ENCODE data around the gene TACC2. TPM values are rescaled to one million over a fixed set of nuclear protein-coding genes. Genes with fewer than 3 reads are reported as not detected.

TACC2 gene
- total RNA-seq, 1 donor from 2014 or later, result 9.7 TPM

- DNase-seq (ENCODE audit: low read depth, low spot score), result no peak
Observed at GRCh38 chr10:122144199-122144598, 155.2 kb downstream of the TACC2 start.

GRCh38 chr10:122145113-122145512 lies 156.2 kb downstream of the TACC2 start:
- no peak for DNase-seq (ENCODE audit: low read depth, low spot score)

- DNase-seq (ENCODE audit: low read depth, low spot score), result no peak
Observed at GRCh38 chr10:122147663-122148062, 158.7 kb downstream of the TACC2 start.

GRCh38 chr10:122148876-122149560 lies 160.1 kb downstream of the TACC2 start:
- DNase-seq (ENCODE audit: low read depth, low spot score), result no peak

- no peak for DNase-seq (ENCODE audit: low read depth, low spot score)
Observed at GRCh38 chr10:122149561-122150505, 160.9 kb downstream of the TACC2 start.

- no peak for DNase-seq (ENCODE audit: low read depth, low spot score)
Observed at GRCh38 chr10:122151121-122151694, 162.2 kb downstream of the TACC2 start.

- no peak for DNase-seq (ENCODE audit: low read depth, low spot score)
Observed at GRCh38 chr10:122152544-122152943, 163.6 kb downstream of the TACC2 start.

- DNase-seq (ENCODE audit: low read depth, low spot score), result no peak
Observed at GRCh38 chr10:122154031-122154544, 165.1 kb downstream of the TACC2 start.

- DNase-seq (ENCODE audit: low read depth, low spot score), result no peak
Observed at GRCh38 chr10:122154545-122155366, 165.8 kb downstream of the TACC2 start.

GRCh38 chr10:122157451-122157850 lies 168.5 kb downstream of the TACC2 start:
- DNase-seq (ENCODE audit: low read depth, low spot score), result no peak

GRCh38 chr10:122158362-122158761 lies 169.4 kb downstream of the TACC2 start:
- DNase-seq (ENCODE audit: low read depth, low spot score), result no peak

- DNase-seq (ENCODE audit: low read depth, low spot score), result no peak
Observed at GRCh38 chr10:122159141-122159970, 170.4 kb downstream of the TACC2 start.

GRCh38 chr10:122161795-122162194 lies 172.8 kb downstream of the TACC2 start:
- DNase-seq (ENCODE audit: low read depth, low spot score), result no peak

GRCh38 chr10:122162671-122163173 lies 173.8 kb downstream of the TACC2 start:
- no peak for DNase-seq (ENCODE audit: low read depth, low spot score)

GRCh38 chr10:122163174-122164022 lies 174.4 kb downstream of the TACC2 start:
- no peak for DNase-seq (ENCODE audit: low read depth, low spot score)

GRCh38 chr10:122164023-122164601 lies 175.1 kb downstream of the TACC2 start:
- DNase-seq (ENCODE audit: low read depth, low spot score), result no peak

GRCh38 chr10:122164815-122165483 lies 176.0 kb downstream of the TACC2 start:
- DNase-seq (ENCODE audit: low read depth, low spot score), result no peak

All from pulmonary artery endothelial cell (primary cell).